GM18498 (cell line): Measurements from ENCODE around the gene KLHL15.
"Not testable (repeated sequence)": the region's sequence is repeated elsewhere in the genome, so short reads cannot be mapped to it uniquely, and the experiment has no call there.

Experiments used
- ATAC-seq: cut with Tn5 transposase; IDR thresholded peaks from one replicate; pipeline ENCODE4 v1.9.1; 2021; ENCODE audit warnings: mild to moderate bottlenecking, moderate library complexity; ENCODE audit not compliant: unreplicated experiment

Gene KLHL15

GRCh38 chrX:24018809-24019208, 8.2 kb downstream of the KLHL15 start:
- ATAC-seq, result no peak

GRCh38 chrX:24017674-24018073, 9.3 kb downstream of the KLHL15 start:
- ATAC-seq, result no peak

- peak; percentile 75 for ATAC-seq
Observed at GRCh38 chrX:24014388-24015018, 12.5 kb downstream of the KLHL15 start.

GRCh38 chrX:24012266-24012665, 14.7 kb downstream of the KLHL15 start:
- no peak for ATAC-seq

GRCh38 chrX:24005867-24006266, 21.1 kb downstream of the KLHL15 start:
- ATAC-seq, result no peak

- peak; percentile 70 for ATAC-seq
Observed at GRCh38 chrX:24005028-24005427, 22.0 kb downstream of the KLHL15 start.

GRCh38 chrX:24002792-24003191, 24.2 kb downstream of the KLHL15 start:
- no peak for ATAC-seq

GRCh38 chrX:24002167-24002566, 24.8 kb downstream of the KLHL15 start:
- ATAC-seq, result peak; percentile 68

GRCh38 chrX:23999671-24000070, 27.3 kb downstream of the KLHL15 start:
- ATAC-seq, result no peak

- ATAC-seq, result no peak
Observed at GRCh38 chrX:23993012-23993633, 33.9 kb downstream of the KLHL15 start.

- ATAC-seq, result no peak
Observed at GRCh38 chrX:23992431-23992830, 34.6 kb downstream of the KLHL15 start.

- ATAC-seq, result no peak
Observed at GRCh38 chrX:23990455-23990854, 36.5 kb downstream of the KLHL15 start.

GRCh38 chrX:23989689-23990088, 37.3 kb downstream of the KLHL15 start:
- ATAC-seq, result no peak

- no peak for ATAC-seq
Observed at GRCh38 chrX:23982891-23983290, 44.1 kb downstream of the KLHL15 start.

GRCh38 chrX:23981711-23982110, 45.3 kb downstream of the KLHL15 start:
- no peak for ATAC-seq

GRCh38 chrX:23981222-23981621, 45.8 kb downstream of the KLHL15 start:
- ATAC-seq, result no peak

GRCh38 chrX:23980011-23980441, 47.0 kb downstream of the KLHL15 start:
- ATAC-seq, result no peak

GRCh38 chrX:23978491-23978890, 48.5 kb downstream of the KLHL15 start:
- ATAC-seq, result no peak

GRCh38 chrX:23965630-23966029, 61.4 kb downstream of the KLHL15 start:
- not testable (repeated sequence) for ATAC-seq

- ATAC-seq, result no peak
Observed at GRCh38 chrX:23964191-23964590, 62.8 kb downstream of the KLHL15 start.

GRCh38 chrX:23959781-23960180, 67.2 kb downstream of the KLHL15 start:
- ATAC-seq, result no peak

GRCh38 chrX:23954396-23954795, 72.6 kb downstream of the KLHL15 start:
- no peak for ATAC-seq

- peak; percentile 9 for ATAC-seq
Observed at GRCh38 chrX:23953908-23954269, 73.1 kb downstream of the KLHL15 start.
